MM.1S (cell line): ENCODE results near the gene CUEDC2.

ENCODE experiments used
- DNase-seq: peaks from one replicate; pipeline ENCODE4 v3.0.0-alpha.2; 2015
- H2AFZ ChIP-seq: fragments of 300-600 bp; sonication (generic); 2 replicates; pipeline ENCODE4 v1.6.0; 2016; ENCODE audit warnings: antibody characterized with exemption, low read length
- H3F3A ChIP-seq: fragments of 300-600 bp; sonication (generic); 2 replicates; pipeline ENCODE4 v1.6.1; 2016; ENCODE audit warnings: mild to moderate bottlenecking, antibody characterized with exemption, low read length, moderate library complexity, mixed read lengths; ENCODE audit not compliant: insufficient read depth
- H3K27ac ChIP-seq: fragments of 300-600 bp; sonication (generic); 2 replicates; pipeline ENCODE4 v1.5.1; 2016; ENCODE audit warnings: mild to moderate bottlenecking, low read length
- H3K27me3 ChIP-seq: fragments of 300-600 bp; sonication (generic); replicated peaks from 2 replicates; pipeline ENCODE4 v1.6.0; 2016; ENCODE audit warnings: low read length; ENCODE audit not compliant: insufficient read depth
- H3K36me3 ChIP-seq: fragments of 300-600 bp; sonication (generic); replicated peaks from 2 replicates; pipeline ENCODE4 v1.6.1; 2016; ENCODE audit warnings: mild to moderate bottlenecking, low read length, mixed read lengths; ENCODE audit not compliant: insufficient read depth
- H3K4me1 ChIP-seq: fragments of 300-600 bp; sonication (generic); 2 replicates; pipeline ENCODE4 v1.6.1; 2016; ENCODE audit warnings: low read length, mixed read lengths
- H3K4me2 ChIP-seq: fragments of 300-600 bp; sonication (generic); 2 replicates; pipeline ENCODE4 v1.6.0; 2016; ENCODE audit warnings: low read depth, low read length
- H3K4me3 ChIP-seq: fragments of 300-600 bp; sonication (generic); 2 replicates; pipeline ENCODE4 v1.5.1; 2016; ENCODE audit warnings: low read length, mixed read lengths
- H3K79me2 ChIP-seq: fragments of 300-600 bp; sonication (generic); 2 replicates; pipeline ENCODE4 v1.6.1; 2016; ENCODE audit warnings: mixed run types, low read length, mixed read lengths
- H3K9ac ChIP-seq: fragments of 300-600 bp; sonication (generic); 2 replicates; pipeline ENCODE4 v1.6.1; 2016; ENCODE audit warnings: low read length, mixed read lengths
- H3K9me2 ChIP-seq: fragments of 300-600 bp; sonication (generic); replicated peaks from 2 replicates; pipeline ENCODE4 v1.6.1; 2016; ENCODE audit warnings: mild to moderate bottlenecking, low read length, mixed read lengths; ENCODE audit not compliant: insufficient read depth
- H3K9me3 ChIP-seq: fragments of 300-600 bp; sonication (generic); replicated peaks from 2 replicates; pipeline ENCODE4 v1.6.1; 2016; ENCODE audit warnings: mild to moderate bottlenecking, low read length, mixed read lengths; ENCODE audit not compliant: insufficient read depth
- H4K20me1 ChIP-seq: fragments of 300-600 bp; sonication (generic); 2 replicates; pipeline ENCODE4 v1.6.1; 2016; ENCODE audit warnings: mild to moderate bottlenecking, low read length, moderate library complexity, mixed read lengths; ENCODE audit not compliant: insufficient read depth
- CTCF ChIP-seq: fragments of 300-600 bp; sonication (generic); IDR thresholded peaks from 2 replicates; pipeline ENCODE4 v1.5.1; 2016; ENCODE audit warnings: antibody characterized with exemption, low read length, mixed read lengths
- EZH2 ChIP-seq: fragments of 300-600 bp; sonication (generic); optimal IDR thresholded peaks from 2 replicates; pipeline ENCODE3; 2017; ENCODE audit warnings: low read depth, mild to moderate bottlenecking, antibody characterized with exemption, low read length, mixed read lengths
- EZH2phosphoT487 ChIP-seq: fragments of 300-600 bp; sonication (generic); IDR thresholded peaks from 2 replicates; pipeline ENCODE4 v1.6.1; 2018; ENCODE audit warnings: antibody characterized with exemption, low read length

Gene CUEDC2

GRCh38 chr10:102409604-102410428, 22.6 kb downstream of the CUEDC2 start:
- H2AFZ ChIP-seq: no peak overlapping the region
- no peaks in the 10 kb centered on the region for H3K9me3 ChIP-seq
- peaks cover 76% of the 10 kb centered on the region for H3K27me3 ChIP-seq
- H3K36me3 ChIP-seq: no peaks in the 10 kb centered on the region
- TF ChIP-seq CTCF: no peak
- no peak for TF ChIP-seq EZH2
- no peak for TF ChIP-seq EZH2phosphoT487
- H3K9me2 ChIP-seq: no peaks in the 10 kb centered on the region
- no peak for DNase-seq
- H3K4me1 ChIP-seq: no peaks in the 10 kb centered on the region
- no peaks in the 10 kb centered on the region for H4K20me1 ChIP-seq
- no peaks in the 10 kb centered on the region for H3K79me2 ChIP-seq
- H3K4me2 ChIP-seq: no peak overlapping the region
- no peaks in the 10 kb centered on the region for H3F3A ChIP-seq
- no peak overlapping the region for H3K4me3 ChIP-seq
- H3K9ac ChIP-seq: no peak overlapping the region
- no peak overlapping the region for H3K27ac ChIP-seq

- no peak overlapping the region for H3K27ac ChIP-seq
- H3K9me2 ChIP-seq: no peaks in the 10 kb centered on the region
- H3K9ac ChIP-seq: no peak overlapping the region
- H4K20me1 ChIP-seq: no peaks in the 10 kb centered on the region
- H2AFZ ChIP-seq: no peak overlapping the region
- H3K4me3 ChIP-seq: no peak overlapping the region
- DNase-seq: no peak
- H3K79me2 ChIP-seq: no peaks in the 10 kb centered on the region
- no peaks in the 10 kb centered on the region for H3K36me3 ChIP-seq
- TF ChIP-seq EZH2: peak; percentile 75
- no peak for TF ChIP-seq CTCF
- H3K27me3 ChIP-seq: peaks cover 68% of the 10 kb centered on the region
- H3K4me2 ChIP-seq: peak overlapping the region; percentile 59
- no peaks in the 10 kb centered on the region for H3K4me1 ChIP-seq
- H3K9me3 ChIP-seq: no peaks in the 10 kb centered on the region
- 0 out of 2 replicates have a peak, but pooled peaks cover 5% of the 10 kb centered on the region for H3F3A ChIP-seq
Observed at GRCh38 chr10:102408728-102409603, 23.4 kb downstream of the CUEDC2 start.

GRCh38 chr10:102408131-102408727, 24.1 kb downstream of the CUEDC2 start:
- H2AFZ ChIP-seq: no peak overlapping the region
- H3K27me3 ChIP-seq: peaks cover 60% of the 10 kb centered on the region
- H3K9me3 ChIP-seq: no peaks in the 10 kb centered on the region
- H3F3A ChIP-seq: peaks cover 10% of the 10 kb centered on the region; the same call in 1 of the 2 replicates
- H3K9me2 ChIP-seq: no peaks in the 10 kb centered on the region
- H3K36me3 ChIP-seq: no peaks in the 10 kb centered on the region
- no peaks in the 10 kb centered on the region for H3K79me2 ChIP-seq
- DNase-seq: no peak
- H3K9ac ChIP-seq: no peak overlapping the region
- H3K4me3 ChIP-seq: no peak overlapping the region
- H3K4me1 ChIP-seq: no peaks in the 10 kb centered on the region
- no peak overlapping the region for H3K27ac ChIP-seq
- no peak overlapping the region for H3K4me2 ChIP-seq
- H4K20me1 ChIP-seq: no peaks in the 10 kb centered on the region
- TF ChIP-seq CTCF: no peak
- TF ChIP-seq EZH2phosphoT487: no peak
- no peak for TF ChIP-seq EZH2
